Gastrocnemius medialis (tissue), 4 donors: ENCODE measurements around the gene C1QTNF9. TPM values are rescaled to one million over a fixed set of nuclear protein-coding genes. Genes with fewer than 3 reads are reported as not detected.
"Not testable (repeated sequence)": the region's sequence is repeated elsewhere in the genome, so short reads cannot be mapped to it uniquely, and the experiment has no call there.

Source experiments
- ATAC-seq, 2 donors: fragments of 150-250 bp; one replicate each; pipeline ENCODE4 v1.9.1; 2016
- DNase-seq, 2 donors: peaks; one replicate each; pipeline ENCODE4 v3.0.0-alpha.2; 2019
- H3K27ac ChIP-seq, 4 donors: fragments of 200-600 bp; sonication (generic); 1 replicate in 1 of 4; 2 replicates in 3 of 4; pipeline ENCODE4 v1.5.1; 2016 to 2018; ENCODE audit warnings: mild to moderate bottlenecking in 2 of 4, moderate library complexity in 1 of 4
- H3K27me3 ChIP-seq, 3 donors: fragments of 200-600 bp; sonication (generic) in 2 of 3; 1 replicate in 1 of 3; 2 replicates in 2 of 3; pipeline versions ENCODE4 v1.5.1 to v1.6.0; 2016 to 2019; ENCODE audit warnings: mild to moderate bottlenecking in 1 of 3, moderate library complexity in 1 of 3
- H3K36me3 ChIP-seq, 2 donors: fragments of 200-600 bp; sonication (generic) in 1 of 2; one replicate each; pipeline ENCODE4 v1.5.1; 2017 to 2018
- H3K4me1 ChIP-seq, 2 donors: fragments of 200-600 bp; sonication (generic) in 1 of 2; one replicate each; pipeline ENCODE4 v1.5.1; 2016 to 2017; ENCODE audit warnings: mild to moderate bottlenecking in 2 of 2
- H3K4me3 ChIP-seq, 4 donors: fragments of 200-600 bp; sonication (generic) in 3 of 4; 1 replicate in 1 of 4; 2 replicates in 3 of 4; pipeline ENCODE4 v1.5.1; 2016 to 2019; ENCODE audit warnings: mild to moderate bottlenecking in 2 of 4
- H3K9me3 ChIP-seq, 3 donors: fragments of 200-600 bp; sonication (generic) in 2 of 3; 1 replicate in 1 of 3; 2 replicates in 2 of 3; pipeline ENCODE4 v1.5.1; 2016 to 2019
- POLR2A ChIP-seq, 2 donors: fragments of 450-650 bp; IDR thresholded peaks; one replicate each; pipeline ENCODE4 v1.6.1; 2017; ENCODE audit warnings: antibody characterized with exemption in 2 of 2, mild to moderate bottlenecking in 2 of 2, moderate library complexity in 2 of 2
- in situ Hi-C, 4 donors: fragments of 200-750 bp; cut with MboI; loops; one replicate each; pipeline versions ENCODE4 v1.15.0 to v1.8.0; 2017; ENCODE audit warnings: low sequenced_read_pairs in 4 of 4
- intact Hi-C: fragments of 100-400 bp; cut with DNase I; formaldehyde crosslinking; loops from one replicate; pipeline ENCODE4 v1.15.1; 2023; ENCODE audit warnings: low total_unique reads
- total RNA-seq, 4 donors: library from RNA; depleted of rRNA; stranded (reverse); fragments of >200 nt; gene quantifications; one replicate each; pipeline versions ENCODE4 v1.1.0 to v1.2.3, GENCODE V29; 2016
- TF ChIP-seq, protein P1 (sequence below), 5 experiments: fragments of 450-650 bp in 3 of 5; fragments of 200-600 bp in 2 of 5; sonication (generic) in 2 of 5; IDR thresholded peaks in 4 of 5; conservative IDR thresholded peaks in 1 of 5; 1 replicate in 4 of 5; 2 replicates in 1 of 5; pipeline ENCODE4 v1.5.1; 2016 to 2019; ENCODE audit warnings: antibody characterized with exemption in 5 of 5, mild to moderate bottlenecking in 3 of 5, moderate library complexity in 3 of 5

C1QTNF9 gene
- total RNA-seq, 4 donors from 2014 or later: 1.0 to 2.1 (median 1.5) TPM

DNA sequence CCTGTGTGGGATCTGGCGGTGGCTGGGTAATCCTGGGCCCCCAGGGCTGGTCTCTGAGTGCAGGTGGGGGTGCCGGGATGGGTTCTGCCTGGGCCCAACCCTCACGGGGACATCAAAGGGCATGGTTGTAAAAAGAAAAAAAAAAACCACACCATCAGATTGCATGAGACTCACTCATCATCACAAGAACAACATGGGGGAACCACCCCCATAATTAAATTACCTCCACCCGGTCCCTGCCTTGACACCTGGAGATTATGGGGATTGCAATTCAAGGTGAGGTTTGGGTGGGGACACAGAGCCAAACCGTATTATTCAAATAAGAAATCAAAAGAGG, 14.3 kb downstream of the C1QTNF9 start:
- H3K27me3 ChIP-seq: no peaks in the 10 kb centered on the region
- no peaks in the 10 kb centered on the region for H3K9me3 ChIP-seq
- no peak overlapping the region for H3K4me3 ChIP-seq
- DNase-seq (no peak), ATAC-seq (no peak)
- no peaks in the 10 kb centered on the region for H3K4me1 ChIP-seq
- no peaks in the 10 kb centered on the region for H3K36me3 ChIP-seq
- in situ Hi-C loops (no loop called here), intact Hi-C loops (no loop called here)
- TF ChIP-seq, protein P1, sequence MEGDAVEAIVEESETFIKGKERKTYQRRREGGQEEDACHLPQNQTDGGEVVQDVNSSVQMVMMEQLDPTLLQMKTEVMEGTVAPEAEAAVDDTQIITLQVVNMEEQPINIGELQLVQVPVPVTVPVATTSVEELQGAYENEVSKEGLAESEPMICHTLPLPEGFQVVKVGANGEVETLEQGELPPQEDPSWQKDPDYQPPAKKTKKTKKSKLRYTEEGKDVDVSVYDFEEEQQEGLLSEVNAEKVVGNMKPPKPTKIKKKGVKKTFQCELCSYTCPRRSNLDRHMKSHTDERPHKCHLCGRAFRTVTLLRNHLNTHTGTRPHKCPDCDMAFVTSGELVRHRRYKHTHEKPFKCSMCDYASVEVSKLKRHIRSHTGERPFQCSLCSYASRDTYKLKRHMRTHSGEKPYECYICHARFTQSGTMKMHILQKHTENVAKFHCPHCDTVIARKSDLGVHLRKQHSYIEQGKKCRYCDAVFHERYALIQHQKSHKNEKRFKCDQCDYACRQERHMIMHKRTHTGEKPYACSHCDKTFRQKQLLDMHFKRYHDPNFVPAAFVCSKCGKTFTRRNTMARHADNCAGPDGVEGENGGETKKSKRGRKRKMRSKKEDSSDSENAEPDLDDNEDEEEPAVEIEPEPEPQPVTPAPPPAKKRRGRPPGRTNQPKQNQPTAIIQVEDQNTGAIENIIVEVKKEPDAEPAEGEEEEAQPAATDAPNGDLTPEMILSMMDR (IDR thresholded peaks at IDR 0.05 in 4 of 5, conservative IDR thresholded peaks at IDR 0.05 in 1 of 5): no peak
- TF ChIP-seq POLR2A (IDR thresholded peaks at IDR 0.05): no peak
- no peak overlapping the region for H3K27ac ChIP-seq

DNA sequence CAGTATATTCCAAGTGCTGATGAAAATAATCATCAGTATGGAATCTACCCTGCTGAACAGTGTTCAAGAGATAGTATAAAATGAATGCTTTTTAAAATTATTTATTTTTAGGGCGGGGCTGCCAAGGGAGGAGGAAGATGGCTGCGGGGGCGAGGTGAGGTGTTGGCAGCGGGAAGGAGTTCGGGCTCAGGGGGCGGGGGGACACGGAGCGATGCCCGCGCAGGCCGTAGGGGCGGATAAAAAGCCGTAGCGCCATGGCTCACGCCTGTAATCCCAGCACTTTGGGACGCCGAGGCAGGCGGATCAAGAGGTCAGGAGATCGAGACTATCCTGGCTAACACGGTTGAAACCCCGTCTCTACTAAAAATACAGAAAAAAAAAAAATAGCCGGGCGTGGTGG, 18.2 kb downstream of the C1QTNF9 start:
- intact Hi-C loops, H3K9me3 ChIP-seq, H3K27ac ChIP-seq, ATAC-seq, H3K36me3 ChIP-seq, H3K4me1 ChIP-seq, DNase-seq, H3K27me3 ChIP-seq, H3K4me3 ChIP-seq: not testable (repeated sequence)
- in situ Hi-C loops: loop anchor here in 1 of 4 donors (5.0 kb wide), 1 partner anchor 1415 kb away; no protein-coding TSS in a partner anchor

DNA sequence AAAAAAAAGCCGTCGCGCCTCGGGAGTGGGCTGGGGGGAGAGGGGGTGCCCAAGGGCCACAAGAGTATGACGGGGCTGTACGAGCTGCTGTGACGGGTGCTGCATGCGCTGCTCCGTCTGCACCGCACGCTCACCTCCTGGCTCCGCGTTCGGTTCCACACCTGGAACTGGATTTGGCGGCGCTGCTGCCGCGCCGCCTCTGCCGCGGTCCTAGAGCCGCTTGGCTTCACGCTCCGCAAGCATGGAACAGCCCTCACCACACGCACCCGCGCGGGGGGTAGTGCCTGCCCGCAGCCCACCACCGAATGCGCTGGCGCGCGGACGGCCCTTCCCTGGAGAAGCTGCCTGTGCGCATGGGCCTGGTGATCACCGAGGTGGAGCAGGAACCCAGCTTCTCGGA, 18.8 kb downstream of the C1QTNF9 start:
- DNase-seq (no peak), ATAC-seq (no peak)
- Histone ChIP-seq H3K4me3 (no peak overlapping the region), H3K27ac (no peak overlapping the region), H3K4me1 (no peaks in the 10 kb centered on the region), H3K27me3 (no peaks in the 10 kb centered on the region), H3K9me3 (no peaks in the 10 kb centered on the region), H3K36me3 (no peaks in the 10 kb centered on the region)
- intact Hi-C loops: no loop called here
- no peak for TF ChIP-seq POLR2A (IDR thresholded peaks at IDR 0.05)
- TF ChIP-seq, protein P1 (IDR thresholded peaks at IDR 0.05 in 4 of 5, conservative IDR thresholded peaks at IDR 0.05 in 1 of 5): no peak
- in situ Hi-C loops: loop anchor here in 1 of 4 donors (5.0 kb wide), 1 partner anchor 1416 kb away; no protein-coding TSS in a partner anchor

DNA sequence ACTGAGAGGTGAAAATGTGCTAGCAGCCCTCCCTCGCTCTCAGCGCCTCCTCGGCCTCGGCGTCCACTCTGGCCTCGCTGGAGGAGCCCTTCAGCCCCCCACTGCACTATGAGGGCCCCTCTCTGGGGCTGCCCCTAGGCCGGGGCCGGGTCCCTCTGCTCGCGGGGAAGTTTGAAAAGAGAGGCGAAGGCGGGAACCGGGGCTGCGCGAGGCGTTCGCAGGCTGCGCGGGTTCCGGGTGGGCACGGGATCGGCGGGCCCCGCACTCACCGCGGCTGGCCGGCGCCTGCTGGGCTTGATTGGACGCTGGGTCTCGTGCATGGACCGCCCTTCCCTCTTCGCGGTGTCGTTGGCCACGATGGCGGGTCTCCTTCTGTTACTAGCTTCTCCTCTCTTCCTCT, 29.3 kb downstream of the C1QTNF9 start:
- H3K4me3 ChIP-seq: no peak overlapping the region
- intact Hi-C loops (no loop called here), in situ Hi-C loops (no loop called here)
- H3K9me3 ChIP-seq: no peaks in the 10 kb centered on the region
- H3K4me1 ChIP-seq: no peaks in the 10 kb centered on the region
- no peaks in the 10 kb centered on the region for H3K36me3 ChIP-seq
- H3K27me3 ChIP-seq: no peaks in the 10 kb centered on the region
- TF ChIP-seq, protein P1 (IDR thresholded peaks at IDR 0.05 in 4 of 5, conservative IDR thresholded peaks at IDR 0.05 in 1 of 5): no peak
- TF ChIP-seq POLR2A (IDR thresholded peaks at IDR 0.05): no peak
- H3K27ac ChIP-seq: no peak overlapping the region
- DNase-seq (no peak), ATAC-seq (no peak)

DNA sequence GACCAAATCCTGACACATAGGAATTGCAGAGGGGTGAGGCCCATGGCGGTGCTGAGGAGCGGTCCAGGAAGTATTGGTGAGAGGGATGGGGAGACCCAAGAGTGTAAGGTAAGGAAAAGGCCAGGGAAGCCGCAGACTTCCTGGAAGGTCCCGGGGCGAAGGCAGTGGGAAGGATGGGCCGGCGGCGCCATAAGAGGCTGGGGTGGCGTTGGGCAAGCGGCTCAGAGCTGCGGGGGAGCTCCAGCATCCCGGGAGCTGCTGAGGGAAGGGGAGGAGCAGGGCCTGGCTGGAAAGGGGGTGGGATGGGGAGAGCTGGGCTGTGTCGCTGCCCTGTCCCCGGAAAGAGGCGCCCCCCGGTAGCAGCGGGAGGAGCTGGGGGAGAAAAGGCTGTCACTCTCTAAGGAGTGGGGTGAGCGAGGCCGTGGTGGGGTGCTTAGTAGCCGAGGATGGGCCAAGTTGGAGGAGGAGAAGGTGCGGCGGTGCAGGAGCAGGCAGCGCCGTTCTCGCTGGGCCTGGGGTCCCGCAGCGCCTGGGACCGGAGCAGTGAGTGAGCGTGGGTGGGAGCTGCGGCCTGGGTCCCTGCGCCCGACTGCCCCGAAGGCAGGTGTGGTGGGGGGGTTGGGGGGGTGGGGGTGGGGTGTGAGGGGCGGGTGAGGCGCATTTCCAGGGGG, 30.7 kb downstream of the C1QTNF9 start:
- no peak for DNase-seq
- in situ Hi-C loops: no loop called here
- TF ChIP-seq, protein P1 (IDR thresholded peaks at IDR 0.05 in 4 of 5, conservative IDR thresholded peaks at IDR 0.05 in 1 of 5): no peak
- no peak for TF ChIP-seq POLR2A (IDR thresholded peaks at IDR 0.05)

More for the DNA sequence above, 30.7 kb downstream of the C1QTNF9 start:
- no peaks in the 10 kb centered on the region for H3K9me3 ChIP-seq
- no peak for ATAC-seq
- H3K4me1 ChIP-seq: no peaks in the 10 kb centered on the region
- no peak overlapping the region for H3K4me3 ChIP-seq
- no peak overlapping the region for H3K27ac ChIP-seq
- intact Hi-C loops: no loop called here
- H3K27me3 ChIP-seq: no peaks in the 10 kb centered on the region
- H3K36me3 ChIP-seq: no peaks in the 10 kb centered on the region
